ENCODE data around the gene FNIP1.

GRCh38 chr5:131644822-131645221 is 152.0 kb downstream of the FNIP1 start:
- TF ChIP-seq EZH2 (IDR thresholded peaks at IDR 0.05; ENCODE audit: insufficient read depth, poor library complexity, severe bottlenecking) (no peak), EZH2phosphoT487 (IDR thresholded peaks at IDR 0.05; ENCODE audit: insufficient read depth, low read depth) (no peak)

All from GM23248 (cell line).